ENCODE data around the gene UQCR11.

GRCh38 chr19:1558552-1558951 is 46.7 kb downstream of the UQCR11 start:
- no peak for TF ChIP-seq TAF1 (IDR thresholded peaks at IDR 0.05; ENCODE audit: low read depth)
- TF ChIP-seq FOXM1 (IDR thresholded peaks at IDR 0.05; ENCODE audit: borderline replicate concordance, low read depth): no peak
